Neural cell (in vitro differentiated cells): Measurements from ENCODE around the gene ZDHHC12.

Experiments used
- CTCF ChIP-seq: fragments of 450-650 bp; IDR thresholded peaks from 2 replicates; pipeline ENCODE4 v1.5.1; 2014; ENCODE audit warnings: antibody characterized with exemption, mild to moderate bottlenecking, moderate library complexity; ENCODE audit not compliant: poor library complexity, severe bottlenecking
- EZH2 ChIP-seq: fragments of 200-600, 300-800 bp; shearing (Covaris generic), sonication (generic); IDR thresholded peaks from 2 replicates; pipeline ENCODE4 v1.6.1; 2014; ENCODE audit warnings: antibody characterized with exemption, low read length, borderline replicate concordance, mild to moderate bottlenecking; ENCODE audit not compliant: insufficient read depth, poor library complexity, severe bottlenecking
- POLR2AphosphoS5 ChIP-seq: IDR thresholded peaks from 2 replicates; pipeline ENCODE4 v1.6.1; 2012
- REST ChIP-seq: IDR thresholded peaks from 2 replicates; pipeline ENCODE4 v1.6.1; 2012; ENCODE audit warnings: borderline replicate concordance
- SMC3 ChIP-seq: fragments of 450-650 bp; conservative IDR thresholded peaks from 2 replicates; pipeline ENCODE4 v1.6.1; 2014; ENCODE audit warnings: antibody characterized with exemption, mild to moderate bottlenecking, moderate library complexity; ENCODE audit not compliant: poor library complexity

GRCh38 chr9:128723866-128724743 lies at the start of gene ZDHHC12:
- no peak for TF ChIP-seq REST
- no peak for TF ChIP-seq SMC3
- TF ChIP-seq EZH2, result no peak
- no peak for TF ChIP-seq CTCF
- no peak for TF ChIP-seq POLR2AphosphoS5
